ENCODE measurements around the gene CLEC20A.

Gene CLEC20A

GRCh38 chr1:178534137-178534868, 37.5 kb upstream of the CLEC20A start:
- no peak overlapping the region for H3K4me3 ChIP-seq (ENCODE audit: low read depth, low read length)
- no peak for TF ChIP-seq CTCF (IDR thresholded peaks at IDR 0.05; ENCODE audit: low read depth, low read length)

- H3K4me3 ChIP-seq (ENCODE audit: low read depth, low read length): no peak overlapping the region
- TF ChIP-seq CTCF (IDR thresholded peaks at IDR 0.05; ENCODE audit: low read depth, low read length): no peak
Observed at GRCh38 chr1:178533121-178533946, 36.6 kb upstream of the CLEC20A start.

GRCh38 chr1:178532392-178532791, 35.6 kb upstream of the CLEC20A start:
- H3K4me3 ChIP-seq (ENCODE audit: low read depth, low read length): no peak overlapping the region
- TF ChIP-seq CTCF (IDR thresholded peaks at IDR 0.05; ENCODE audit: low read depth, low read length): peak; percentile 85

GRCh38 chr1:178531887-178532286, 35.1 kb upstream of the CLEC20A start:
- no peak for TF ChIP-seq CTCF (IDR thresholded peaks at IDR 0.05; ENCODE audit: low read depth, low read length)
- H3K4me3 ChIP-seq (ENCODE audit: low read depth, low read length): no peak overlapping the region

GRCh38 chr1:178530502-178530901, 33.7 kb upstream of the CLEC20A start:
- no peak for TF ChIP-seq CTCF (IDR thresholded peaks at IDR 0.05; ENCODE audit: low read depth, low read length)
- no peak overlapping the region for H3K4me3 ChIP-seq (ENCODE audit: low read depth, low read length)

GRCh38 chr1:178530037-178530402, 33.3 kb upstream of the CLEC20A start:
- H3K4me3 ChIP-seq (ENCODE audit: low read depth, low read length): no peak overlapping the region
- no peak for TF ChIP-seq CTCF (IDR thresholded peaks at IDR 0.05; ENCODE audit: low read depth, low read length)

All from WI38 (cell line).